ENCODE results near the gene SENP6.
"Not testable (repeated sequence)": the region's sequence is repeated elsewhere in the genome, so short reads cannot be mapped to it uniquely, and the experiment has no call there.

Gene SENP6

DNA sequence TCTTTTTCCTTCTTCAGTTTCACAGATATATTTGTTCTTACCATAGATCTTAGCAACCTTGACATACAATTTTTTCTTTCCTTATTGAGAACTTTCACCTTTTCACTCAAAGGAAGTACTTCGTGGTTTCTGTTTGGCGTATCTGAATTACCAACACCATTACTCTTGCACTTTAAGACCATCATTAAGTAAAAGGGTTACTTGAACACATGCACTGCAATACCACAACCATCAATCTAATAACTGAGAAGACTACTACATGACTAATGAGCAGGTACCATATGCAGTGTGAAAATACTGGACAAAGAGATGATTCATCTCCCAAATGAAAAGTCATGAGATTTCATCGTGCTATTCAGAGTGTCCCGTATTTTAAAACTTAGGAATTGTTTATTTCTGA lies 21.7 kb upstream of the SENP6 start:
- no peaks in the 10 kb centered on the region for H3K36me3 ChIP-seq (ENCODE audit: control insufficient read depth, insufficient read depth, low read length)
- WGBS, 2 experiments (ENCODE audit: insufficient coverage in 2 of 2): 86 to 94% methylated on average over 2 to 3 of the region's 4 CpGs
- H3K27ac ChIP-seq (ENCODE audit: low read depth, low read length, severe bottlenecking): no peak overlapping the region
- no peaks in the 10 kb centered on the region for H3K4me1 ChIP-seq (ENCODE audit: control insufficient read depth, insufficient read depth, low read length, poor library complexity, severe bottlenecking)
- H3K9me3 ChIP-seq (ENCODE audit: control insufficient read depth, low read length): no peaks in the 10 kb centered on the region
- no peak overlapping the region for H3K4me3 ChIP-seq (ENCODE audit: extremely low read depth, insufficient read depth, low read length, poor library complexity, severe bottlenecking)

DNA sequence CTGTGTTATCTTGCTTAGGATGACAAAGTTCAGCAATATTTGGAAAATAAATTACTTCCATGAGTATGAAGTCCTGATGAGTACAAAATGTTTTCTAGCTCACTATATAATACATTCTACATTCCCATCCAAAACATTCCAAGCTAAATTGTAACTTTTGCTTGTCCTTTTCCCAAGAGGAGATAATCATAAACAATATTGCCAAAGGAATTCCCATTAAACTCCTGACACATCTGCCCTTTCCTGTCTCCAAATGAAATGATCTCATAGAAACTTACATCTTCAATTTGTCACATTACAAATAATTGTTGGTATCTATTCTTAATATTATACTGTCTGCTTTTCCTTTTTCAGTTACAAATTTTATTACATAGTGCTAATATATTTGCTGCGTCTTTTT lies 20.4 kb upstream of the SENP6 start:
- Histone ChIP-seq H3K4me3 (ENCODE audit: extremely low read depth, insufficient read depth, low read length, poor library complexity, severe bottlenecking) (no peak overlapping the region), H3K9me3 (ENCODE audit: control insufficient read depth, low read length) (no peaks in the 10 kb centered on the region)
- no CpG with 5 or more reads among the region's 1 CpG for WGBS, 2 experiments (ENCODE audit: insufficient coverage in 2 of 2)

GRCh38 chr6:75584552-75584951 lies 17.1 kb upstream of the SENP6 start:
- H3K4me1 ChIP-seq (ENCODE audit: control insufficient read depth, insufficient read depth, low read length, poor library complexity, severe bottlenecking); H3K4me3 ChIP-seq (ENCODE audit: extremely low read depth, insufficient read depth, low read length, poor library complexity, severe bottlenecking); H3K27ac ChIP-seq (ENCODE audit: low read depth, low read length, severe bottlenecking); H3K9me3 ChIP-seq (ENCODE audit: control insufficient read depth, low read length); H3K36me3 ChIP-seq (ENCODE audit: control insufficient read depth, insufficient read depth, low read length): not testable (repeated sequence)
- 33% methylated on average over 1 of the region's 2 CpGs; no CpG with 5 or more reads in 1 of the 2 experiments for WGBS, 2 experiments (ENCODE audit: insufficient coverage in 2 of 2)

More for the DNA sequence above, 20.4 kb upstream of the SENP6 start:
- Histone ChIP-seq H3K36me3 (ENCODE audit: control insufficient read depth, insufficient read depth, low read length) (no peaks in the 10 kb centered on the region), H3K27ac (ENCODE audit: low read depth, low read length, severe bottlenecking) (no peak overlapping the region), H3K4me1 (ENCODE audit: control insufficient read depth, insufficient read depth, low read length, poor library complexity, severe bottlenecking) (no peaks in the 10 kb centered on the region)

DNA sequence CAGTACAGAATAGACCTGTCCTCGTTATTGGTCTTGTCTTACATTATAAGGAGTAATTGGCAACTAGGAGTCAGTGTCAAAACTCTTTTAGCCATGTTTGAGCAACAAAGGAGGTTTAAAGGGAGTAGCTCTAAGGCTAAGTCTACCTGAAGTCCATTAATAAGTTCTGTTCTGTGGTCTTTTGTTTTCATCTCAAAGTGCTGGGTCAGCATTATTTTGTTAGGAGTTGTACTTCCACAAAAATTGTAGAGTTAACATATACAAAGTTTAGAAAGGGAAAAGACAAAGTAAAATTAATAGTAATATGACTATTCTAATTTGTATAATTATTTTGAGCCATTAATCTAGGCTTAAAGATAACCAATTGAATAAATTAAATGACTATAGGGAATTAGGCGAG lies 12.7 kb upstream of the SENP6 start:
- WGBS, 2 experiments (ENCODE audit: insufficient coverage in 2 of 2): 100% methylated on average over 1 of the region's 2 CpGs; no CpG with 5 or more reads in 1 of the 2 experiments
- no peak overlapping the region for H3K27ac ChIP-seq (ENCODE audit: low read depth, low read length, severe bottlenecking)

GRCh38 chr6:75590370-75590769 lies 11.3 kb upstream of the SENP6 start:
- Histone ChIP-seq H3K27ac (ENCODE audit: low read depth, low read length, severe bottlenecking) (no peak overlapping the region), H3K4me3 (ENCODE audit: extremely low read depth, insufficient read depth, low read length, poor library complexity, severe bottlenecking) (no peak overlapping the region), H3K9me3 (ENCODE audit: control insufficient read depth, low read length) (no peaks in the 10 kb centered on the region), H3K36me3 (ENCODE audit: control insufficient read depth, insufficient read depth, low read length) (no peaks in the 10 kb centered on the region), H3K4me1 (ENCODE audit: control insufficient read depth, insufficient read depth, low read length, poor library complexity, severe bottlenecking) (no peaks in the 10 kb centered on the region)
- 100% methylated on average over 1 of the region's 2 CpGs; no CpG with 5 or more reads in 1 of the 2 experiments for WGBS, 2 experiments (ENCODE audit: insufficient coverage in 2 of 2)

More for the DNA sequence above, 12.7 kb upstream of the SENP6 start:
- no peaks in the 10 kb centered on the region for H3K4me1 ChIP-seq (ENCODE audit: control insufficient read depth, insufficient read depth, low read length, poor library complexity, severe bottlenecking)
- H3K4me3 ChIP-seq (ENCODE audit: extremely low read depth, insufficient read depth, low read length, poor library complexity, severe bottlenecking): no peak overlapping the region
- no peaks in the 10 kb centered on the region for H3K36me3 ChIP-seq (ENCODE audit: control insufficient read depth, insufficient read depth, low read length)
- H3K9me3 ChIP-seq (ENCODE audit: control insufficient read depth, low read length): no peaks in the 10 kb centered on the region

DNA sequence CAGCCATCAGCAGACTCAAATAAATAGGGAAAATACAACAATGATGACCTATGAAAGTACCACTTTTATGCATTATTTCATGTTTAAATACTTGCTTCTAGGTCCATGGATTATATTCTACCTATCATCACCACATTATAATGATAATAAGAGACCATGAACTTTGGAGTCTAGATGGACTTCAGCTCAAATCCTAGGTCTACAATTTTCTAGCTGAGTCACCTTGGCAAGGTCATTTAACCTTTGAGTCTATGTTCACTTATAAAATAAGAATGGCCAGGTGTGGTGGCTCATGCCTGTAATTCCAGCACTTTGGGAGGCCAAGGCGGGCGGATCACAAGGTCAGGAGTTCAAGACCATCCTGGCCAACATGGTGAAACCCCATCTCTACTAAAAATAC lies 5.3 kb upstream of the SENP6 start:
- not testable (repeated sequence) for H3K9me3 ChIP-seq (ENCODE audit: control insufficient read depth, low read length); H3K36me3 ChIP-seq (ENCODE audit: control insufficient read depth, insufficient read depth, low read length); H3K4me1 ChIP-seq (ENCODE audit: control insufficient read depth, insufficient read depth, low read length, poor library complexity, severe bottlenecking); H3K4me3 ChIP-seq (ENCODE audit: extremely low read depth, insufficient read depth, low read length, poor library complexity, severe bottlenecking); H3K27ac ChIP-seq (ENCODE audit: low read depth, low read length, severe bottlenecking)
- no CpG with 5 or more reads among the region's 2 CpGs for WGBS, 2 experiments (ENCODE audit: insufficient coverage in 2 of 2)

- 88% methylated on average over 5 of the region's 7 CpGs for WGBS, 2 experiments (ENCODE audit: insufficient coverage in 2 of 2)
- Histone ChIP-seq H3K27ac (ENCODE audit: low read depth, low read length, severe bottlenecking) (peak overlapping the region; percentile 43), H3K4me3 (ENCODE audit: extremely low read depth, insufficient read depth, low read length, poor library complexity, severe bottlenecking) (peak overlapping the region; percentile 86), H3K9me3 (ENCODE audit: control insufficient read depth, low read length) (no peaks in the 10 kb centered on the region), H3K4me1 (ENCODE audit: control insufficient read depth, insufficient read depth, low read length, poor library complexity, severe bottlenecking) (peaks cover 5% of the 10 kb centered on the region), H3K36me3 (ENCODE audit: control insufficient read depth, insufficient read depth, low read length) (no peaks in the 10 kb centered on the region)
These were observed 912 bp upstream of the SENP6 start for GRCh38 chr6:75600768-75601167.

DNA sequence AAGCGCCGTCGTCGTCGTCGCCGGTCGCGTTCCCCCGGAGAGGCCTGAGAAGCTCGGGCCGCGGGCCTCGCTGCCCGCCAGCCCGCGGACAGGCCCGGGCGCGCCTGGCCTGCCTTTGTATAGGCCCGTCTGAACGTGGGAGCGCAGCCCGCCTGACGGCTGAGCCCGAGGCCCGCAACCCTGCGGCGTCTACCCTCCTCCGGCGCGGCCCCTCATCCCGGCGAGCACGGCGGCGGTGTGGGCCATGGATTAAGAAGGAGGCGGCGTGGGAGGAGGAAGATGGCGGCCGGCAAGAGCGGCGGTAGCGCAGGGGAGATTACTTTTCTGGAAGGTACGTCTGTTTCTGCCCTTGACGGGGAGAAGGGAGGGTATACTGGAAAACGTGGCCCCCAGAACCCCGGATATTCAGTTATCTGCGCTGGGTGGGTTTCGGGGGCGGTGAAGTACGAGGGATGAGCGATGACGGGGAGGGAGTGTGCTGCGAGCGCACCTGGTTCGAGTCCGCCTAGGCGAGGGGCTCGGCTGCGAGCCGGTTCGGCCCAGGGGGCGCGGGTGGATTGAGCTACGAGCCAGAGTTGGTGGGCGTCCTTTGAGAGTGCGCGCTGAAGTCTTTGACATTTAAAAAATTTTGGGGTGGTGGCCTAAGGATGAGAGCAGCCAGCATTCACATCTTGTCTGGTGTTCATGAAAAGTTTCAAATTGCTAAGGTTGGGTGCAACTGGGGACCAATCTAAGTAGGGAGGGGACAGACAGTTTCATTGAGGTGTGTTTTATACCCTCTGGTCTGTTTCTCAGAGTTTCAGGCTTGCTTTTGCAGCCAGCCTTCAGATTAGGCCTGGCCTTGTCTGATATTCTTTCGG lies 796 bp downstream of the SENP6 start:
- Histone ChIP-seq H3K4me1 (ENCODE audit: control insufficient read depth, insufficient read depth, low read length, poor library complexity, severe bottlenecking) (peaks cover 5% of the 10 kb centered on the region), H3K4me3 (ENCODE audit: extremely low read depth, insufficient read depth, low read length, poor library complexity, severe bottlenecking) (peak overlapping the region; percentile 86), H3K27ac (ENCODE audit: low read depth, low read length, severe bottlenecking) (peak overlapping the region; percentile 96), H3K36me3 (ENCODE audit: control insufficient read depth, insufficient read depth, low read length) (no peaks in the 10 kb centered on the region), H3K9me3 (ENCODE audit: control insufficient read depth, low read length) (no peaks in the 10 kb centered on the region)
- WGBS, 2 experiments (ENCODE audit: insufficient coverage in 2 of 2): 0 to 1% methylated on average over 32 to 54 of the region's 70 CpGs

DNA sequence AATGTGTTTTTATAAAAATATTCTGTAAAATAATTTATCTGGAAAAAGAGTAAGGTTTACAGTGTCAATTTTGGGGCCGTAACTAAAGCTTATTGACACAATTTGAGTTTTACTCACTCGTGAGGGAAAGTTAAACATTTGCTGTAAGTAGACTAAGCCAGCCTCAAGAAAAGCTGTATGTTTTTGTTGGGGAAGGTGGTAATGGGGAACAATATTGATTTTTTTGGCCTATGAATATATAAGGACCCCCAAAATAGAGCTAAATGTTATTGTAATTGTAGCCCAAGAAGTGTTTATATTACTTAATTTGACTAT lies 1.4 kb downstream of the SENP6 start:
- H3K36me3 ChIP-seq (ENCODE audit: control insufficient read depth, insufficient read depth, low read length): no peaks in the 10 kb centered on the region
- peaks cover 5% of the 10 kb centered on the region for H3K4me1 ChIP-seq (ENCODE audit: control insufficient read depth, insufficient read depth, low read length, poor library complexity, severe bottlenecking)
- no peaks in the 10 kb centered on the region for H3K9me3 ChIP-seq (ENCODE audit: control insufficient read depth, low read length)
- WGBS, 2 experiments (ENCODE audit: insufficient coverage in 2 of 2): 0 to 9% methylated on average over 2 of the region's 2 CpGs
- peak overlapping the region; percentile 86 for H3K4me3 ChIP-seq (ENCODE audit: extremely low read depth, insufficient read depth, low read length, poor library complexity, severe bottlenecking)
- peak overlapping the region; percentile 96 for H3K27ac ChIP-seq (ENCODE audit: low read depth, low read length, severe bottlenecking)

- no peak overlapping the region for H3K27ac ChIP-seq (ENCODE audit: low read depth, low read length, severe bottlenecking)
- no peaks in the 10 kb centered on the region for H3K9me3 ChIP-seq (ENCODE audit: control insufficient read depth, low read length)
- H3K36me3 ChIP-seq (ENCODE audit: control insufficient read depth, insufficient read depth, low read length): no peaks in the 10 kb centered on the region
- 92 to 96% methylated on average over 11 to 15 of the region's 16 CpGs for WGBS, 2 experiments (ENCODE audit: insufficient coverage in 2 of 2)
- peak overlapping the region; percentile 86 for H3K4me3 ChIP-seq (ENCODE audit: extremely low read depth, insufficient read depth, low read length, poor library complexity, severe bottlenecking)
- H3K4me1 ChIP-seq (ENCODE audit: control insufficient read depth, insufficient read depth, low read length, poor library complexity, severe bottlenecking): peaks cover 5% of the 10 kb centered on the region
These were observed 2.6 kb downstream of the SENP6 start for GRCh38 chr6:75604294-75604693.

- Histone ChIP-seq H3K4me3 (ENCODE audit: extremely low read depth, insufficient read depth, low read length, poor library complexity, severe bottlenecking) (no peak overlapping the region), H3K27ac (ENCODE audit: low read depth, low read length, severe bottlenecking) (no peak overlapping the region), H3K4me1 (ENCODE audit: control insufficient read depth, insufficient read depth, low read length, poor library complexity, severe bottlenecking) (peaks cover 4% of the 10 kb centered on the region), H3K9me3 (ENCODE audit: control insufficient read depth, low read length) (no peaks in the 10 kb centered on the region), H3K36me3 (ENCODE audit: control insufficient read depth, insufficient read depth, low read length) (no peaks in the 10 kb centered on the region)
- 97 to 100% methylated on average over 3 to 4 of the region's 4 CpGs for WGBS, 2 experiments (ENCODE audit: insufficient coverage in 2 of 2)
These were observed 4.0 kb downstream of the SENP6 start for GRCh38 chr6:75605635-75606034.
